ENCODE data around the gene TMEM240.
"Not testable (repeated sequence)": the region's sequence is repeated elsewhere in the genome, so short reads cannot be mapped to it uniquely, and the experiment has no call there.

The TMEM240 gene

DNA sequence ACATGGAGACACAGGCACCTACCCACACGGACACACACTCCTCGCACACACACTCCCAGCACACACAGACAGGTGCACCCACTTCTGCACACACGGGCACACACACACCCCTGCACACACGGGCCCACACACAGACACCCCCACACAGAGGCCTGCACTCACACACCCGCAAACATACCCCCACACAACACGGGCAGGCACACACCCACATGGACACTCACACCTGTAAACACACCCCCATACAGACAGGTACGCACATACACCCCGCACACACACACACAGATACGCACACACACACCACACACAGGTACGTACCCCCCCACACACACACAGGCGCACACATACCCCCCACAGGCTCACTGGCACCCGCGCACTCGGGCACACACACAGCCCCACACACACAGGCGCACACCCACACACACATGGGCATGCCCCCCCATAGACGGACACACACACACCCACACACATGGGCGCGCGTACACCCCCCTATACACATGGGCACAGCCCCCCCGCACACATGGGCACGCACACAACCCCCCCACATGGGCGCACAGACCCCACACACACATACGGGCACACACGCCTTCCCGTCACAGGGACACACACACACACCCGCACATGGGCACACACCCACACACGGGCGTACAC lies 22.3 kb downstream of the TMEM240 start:
- no peaks in the 10 kb centered on the region for H3K27me3 ChIP-seq (ENCODE audit: control insufficient read depth in 3 of 3, insufficient read depth in 3 of 3, low read depth in 1 of 3, low read length in 3 of 3)
- DNase-seq (ENCODE audit: low spot score), result no peak
- no peak overlapping the region for H3K9ac ChIP-seq (ENCODE audit: low read depth, low read length, poor library complexity)
- H3K4me1 ChIP-seq (ENCODE audit: control insufficient read depth in 2 of 2, insufficient read depth in 1 of 2, low read depth in 1 of 2, low read length in 2 of 2), result no peaks in the 10 kb centered on the region
- H4K8ac ChIP-seq (ENCODE audit: low read depth, low read length), result no peak overlapping the region
- H2BK12ac ChIP-seq (ENCODE audit: low read length), result no peak overlapping the region
- H2AFZ ChIP-seq (ENCODE audit: low read length), result no peak overlapping the region
- H2BK15ac ChIP-seq (ENCODE audit: low read length), result no peak overlapping the region
- no peak overlapping the region for H3K18ac ChIP-seq (ENCODE audit: low read length)
- H3K4ac ChIP-seq (ENCODE audit: low read length), result no peak overlapping the region
- H3K9me3 ChIP-seq (replicated peaks in 1 of 2; ENCODE audit: control insufficient read depth in 2 of 2, insufficient read depth in 1 of 2, low read depth in 1 of 2, low read length in 2 of 2), result peaks cover 0 to 1% of the 10 kb centered on the region in 2 donors
- no peaks in the 10 kb centered on the region for H3K79me1 ChIP-seq (ENCODE audit: low read depth, low read length)
- no peak overlapping the region for H3K23ac ChIP-seq (ENCODE audit: low read depth, low read length, poor library complexity)
- peaks cover 13 to 29% of the 10 kb centered on the region in 2 donors for H3K36me3 ChIP-seq (replicated peaks in 1 of 2; ENCODE audit: control insufficient read depth in 2 of 2, insufficient read depth in 2 of 2, low read length in 2 of 2)
- H2AK5ac ChIP-seq (ENCODE audit: low read depth, low read length), result no peak overlapping the region
- no peak overlapping the region for H2BK5ac ChIP-seq (ENCODE audit: low read length)
- no peak overlapping the region for H3K27ac ChIP-seq (replicated peaks; ENCODE audit: low read length)
- no CpG with 5 or more reads among the region's 28 CpGs for WGBS, 2 donors (ENCODE audit: extremely low coverage in 2 of 2, insufficient read length in 2 of 2, insufficient replicate concordance in 1 of 2)
- no peak overlapping the region for H4K91ac ChIP-seq (ENCODE audit: low read depth, low read length, poor library complexity)
- peak overlapping the region in 1 of 2 donors; percentile 71 for H3K4me3 ChIP-seq (ENCODE audit: low read length in 2 of 2)
- no peak overlapping the region for H3K14ac ChIP-seq (ENCODE audit: low read length)
- H3K4me2 ChIP-seq (ENCODE audit: insufficient read depth, low read length, poor library complexity, severe bottlenecking), result no peak overlapping the region
- no peak overlapping the region for H2BK120ac ChIP-seq (ENCODE audit: low read depth, low read length)

DNA sequence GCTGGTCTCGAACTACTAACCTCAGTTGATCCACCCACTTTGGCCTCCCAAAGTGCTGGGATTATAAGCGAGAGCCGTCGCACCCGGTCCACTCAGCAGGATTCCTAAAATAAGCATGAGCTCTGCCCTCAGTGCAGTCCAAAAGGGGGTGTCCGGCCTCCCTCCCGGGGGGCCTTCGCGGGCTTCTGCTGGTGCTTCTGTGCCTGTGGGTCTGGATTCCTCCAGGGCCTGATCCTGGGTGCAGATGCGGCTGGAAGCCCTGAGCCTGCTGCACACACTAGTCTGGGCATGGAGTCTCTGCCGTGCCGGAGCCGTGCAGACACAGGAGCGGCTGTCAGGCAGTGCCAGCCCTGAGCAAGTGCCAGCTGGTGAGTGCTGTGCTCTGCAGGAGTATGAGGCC lies 23.5 kb downstream of the TMEM240 start:
- no CpG with 5 or more reads among the region's 14 CpGs for WGBS, 2 donors (ENCODE audit: extremely low coverage in 2 of 2, insufficient read length in 2 of 2, insufficient replicate concordance in 1 of 2)
- not testable (repeated sequence) for H3K4me2 ChIP-seq (ENCODE audit: insufficient read depth, low read length, poor library complexity, severe bottlenecking); H3K27me3 ChIP-seq (ENCODE audit: control insufficient read depth in 3 of 3, insufficient read depth in 3 of 3, low read depth in 1 of 3, low read length in 3 of 3); H2BK5ac ChIP-seq (ENCODE audit: low read length); H3K4me1 ChIP-seq (ENCODE audit: control insufficient read depth in 2 of 2, insufficient read depth in 1 of 2, low read depth in 1 of 2, low read length in 2 of 2); H3K27ac ChIP-seq (replicated peaks; ENCODE audit: low read length); H3K23ac ChIP-seq (ENCODE audit: low read depth, low read length, poor library complexity); H3K14ac ChIP-seq (ENCODE audit: low read length); H3K79me1 ChIP-seq (ENCODE audit: low read depth, low read length); H3K18ac ChIP-seq (ENCODE audit: low read length); H4K91ac ChIP-seq (ENCODE audit: low read depth, low read length, poor library complexity); H3K9ac ChIP-seq (ENCODE audit: low read depth, low read length, poor library complexity); H3K4ac ChIP-seq (ENCODE audit: low read length); DNase-seq (ENCODE audit: low spot score); H3K4me3 ChIP-seq (ENCODE audit: low read length in 2 of 2); H2BK120ac ChIP-seq (ENCODE audit: low read depth, low read length); H2BK12ac ChIP-seq (ENCODE audit: low read length); H3K9me3 ChIP-seq (replicated peaks in 1 of 2; ENCODE audit: control insufficient read depth in 2 of 2, insufficient read depth in 1 of 2, low read depth in 1 of 2, low read length in 2 of 2); H2BK15ac ChIP-seq (ENCODE audit: low read length); H2AK5ac ChIP-seq (ENCODE audit: low read depth, low read length); H4K8ac ChIP-seq (ENCODE audit: low read depth, low read length); H2AFZ ChIP-seq (ENCODE audit: low read length)
- H3K36me3 ChIP-seq (replicated peaks in 1 of 2; ENCODE audit: control insufficient read depth in 2 of 2, insufficient read depth in 2 of 2, low read length in 2 of 2), result peaks cover 13 to 28% of the 10 kb centered on the region in 2 donors

DNA sequence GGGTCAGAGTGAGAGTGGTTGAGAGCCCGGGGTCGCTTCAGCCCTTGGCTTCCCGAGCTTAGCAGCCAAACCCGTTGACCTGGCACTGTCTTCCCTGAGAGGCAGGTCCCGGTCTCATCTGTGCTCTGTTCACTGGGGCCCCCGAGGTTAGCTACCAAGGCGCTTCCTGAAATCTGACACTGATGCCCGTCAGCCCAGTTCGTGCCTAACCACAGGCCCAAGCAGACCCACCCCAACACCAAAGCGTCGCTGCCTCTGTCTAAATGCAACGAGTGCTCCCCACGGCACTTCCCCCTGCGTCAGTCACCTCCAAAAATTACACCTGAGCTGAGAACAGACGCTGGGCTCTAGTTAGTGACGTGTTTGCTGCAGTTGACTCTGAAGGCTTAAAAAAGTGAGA lies 26.0 kb downstream of the TMEM240 start:
- H3K9me3 ChIP-seq (replicated peaks in 1 of 2; ENCODE audit: control insufficient read depth in 2 of 2, insufficient read depth in 1 of 2, low read depth in 1 of 2, low read length in 2 of 2); H3K23ac ChIP-seq (ENCODE audit: low read depth, low read length, poor library complexity); H3K27ac ChIP-seq (replicated peaks; ENCODE audit: low read length); H4K8ac ChIP-seq (ENCODE audit: low read depth, low read length); H3K4me1 ChIP-seq (ENCODE audit: control insufficient read depth in 2 of 2, insufficient read depth in 1 of 2, low read depth in 1 of 2, low read length in 2 of 2); H3K27me3 ChIP-seq (ENCODE audit: control insufficient read depth in 3 of 3, insufficient read depth in 3 of 3, low read depth in 1 of 3, low read length in 3 of 3); H2BK120ac ChIP-seq (ENCODE audit: low read depth, low read length); DNase-seq (ENCODE audit: low spot score); H4K91ac ChIP-seq (ENCODE audit: low read depth, low read length, poor library complexity); H3K9ac ChIP-seq (ENCODE audit: low read depth, low read length, poor library complexity); H2BK5ac ChIP-seq (ENCODE audit: low read length); H2BK12ac ChIP-seq (ENCODE audit: low read length); H3K14ac ChIP-seq (ENCODE audit: low read length); H2AK5ac ChIP-seq (ENCODE audit: low read depth, low read length); H3K18ac ChIP-seq (ENCODE audit: low read length); H3K4ac ChIP-seq (ENCODE audit: low read length); H3K4me2 ChIP-seq (ENCODE audit: insufficient read depth, low read length, poor library complexity, severe bottlenecking); H2BK15ac ChIP-seq (ENCODE audit: low read length); H2AFZ ChIP-seq (ENCODE audit: low read length); H3K79me1 ChIP-seq (ENCODE audit: low read depth, low read length); H3K4me3 ChIP-seq (ENCODE audit: low read length in 2 of 2): not testable (repeated sequence)
- H3K36me3 ChIP-seq (replicated peaks in 1 of 2; ENCODE audit: control insufficient read depth in 2 of 2, insufficient read depth in 2 of 2, low read length in 2 of 2), result peaks cover 11 to 17% of the 10 kb centered on the region in 2 donors
- WGBS, 2 donors (ENCODE audit: extremely low coverage in 2 of 2, insufficient read length in 2 of 2, insufficient replicate concordance in 1 of 2), result no CpG with 5 or more reads among the region's 16 CpGs

DNA sequence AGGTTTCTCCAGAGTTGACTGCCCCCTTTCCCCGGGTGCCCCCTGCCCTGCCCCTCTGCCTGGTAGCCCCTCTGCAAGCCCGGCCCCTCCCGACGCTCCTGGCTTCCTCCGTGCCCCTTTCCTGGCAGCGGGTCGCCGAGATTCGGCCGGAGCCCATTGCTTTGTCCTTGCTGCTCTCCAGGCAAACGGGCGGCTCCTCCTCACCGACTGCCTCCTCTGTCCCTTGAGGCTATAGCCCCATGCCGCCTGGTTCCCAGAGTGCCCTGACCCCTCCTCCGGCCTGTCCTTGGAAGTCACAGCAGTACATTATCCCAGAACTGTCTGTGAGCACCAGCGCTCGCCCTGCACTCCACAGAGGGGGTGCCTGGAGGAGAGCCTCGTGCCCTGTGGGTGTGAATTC lies 26.7 kb downstream of the TMEM240 start:
- H3K14ac ChIP-seq (ENCODE audit: low read length); H3K4ac ChIP-seq (ENCODE audit: low read length); H3K9me3 ChIP-seq (replicated peaks in 1 of 2; ENCODE audit: control insufficient read depth in 2 of 2, insufficient read depth in 1 of 2, low read depth in 1 of 2, low read length in 2 of 2); H2BK12ac ChIP-seq (ENCODE audit: low read length); H3K27ac ChIP-seq (replicated peaks; ENCODE audit: low read length); DNase-seq (ENCODE audit: low spot score); H3K23ac ChIP-seq (ENCODE audit: low read depth, low read length, poor library complexity); H3K4me1 ChIP-seq (ENCODE audit: control insufficient read depth in 2 of 2, insufficient read depth in 1 of 2, low read depth in 1 of 2, low read length in 2 of 2); H3K9ac ChIP-seq (ENCODE audit: low read depth, low read length, poor library complexity); H2AFZ ChIP-seq (ENCODE audit: low read length); H2BK15ac ChIP-seq (ENCODE audit: low read length); H3K4me2 ChIP-seq (ENCODE audit: insufficient read depth, low read length, poor library complexity, severe bottlenecking); H4K91ac ChIP-seq (ENCODE audit: low read depth, low read length, poor library complexity); H2BK120ac ChIP-seq (ENCODE audit: low read depth, low read length); H3K18ac ChIP-seq (ENCODE audit: low read length); H4K8ac ChIP-seq (ENCODE audit: low read depth, low read length); H2AK5ac ChIP-seq (ENCODE audit: low read depth, low read length); H2BK5ac ChIP-seq (ENCODE audit: low read length); H3K27me3 ChIP-seq (ENCODE audit: control insufficient read depth in 3 of 3, insufficient read depth in 3 of 3, low read depth in 1 of 3, low read length in 3 of 3); H3K79me1 ChIP-seq (ENCODE audit: low read depth, low read length): not testable (repeated sequence)
- no CpG with 5 or more reads among the region's 18 CpGs for WGBS, 2 donors (ENCODE audit: extremely low coverage in 2 of 2, insufficient read length in 2 of 2, insufficient replicate concordance in 1 of 2)
- Histone ChIP-seq H3K4me3 (ENCODE audit: low read length in 2 of 2) (peak overlapping the region in 1 of 2 donors; percentile 4), H3K36me3 (replicated peaks in 1 of 2; ENCODE audit: control insufficient read depth in 2 of 2, insufficient read depth in 2 of 2, low read length in 2 of 2) (peaks cover 11 to 14% of the 10 kb centered on the region in 2 donors)
